Endodermal cell (in vitro differentiated cells): ENCODE measurements around the gene CWC15. TPM values are rescaled to one million over a fixed set of nuclear protein-coding genes. Genes with fewer than 3 reads are reported as not detected.

ENCODE experiments used
- DNase-seq: peaks from one replicate; pipeline ENCODE4 v3.0.0-alpha.2; 2017
- H3K27ac ChIP-seq: 2 replicates; pipeline ENCODE4 v1.5.1; 2013; ENCODE audit warnings: mild to moderate bottlenecking, low read depth, low read length, moderate library complexity
- H3K27me3 ChIP-seq: 2 replicates; pipeline ENCODE4 v1.6.1; 2013; ENCODE audit warnings: mild to moderate bottlenecking, low read length, moderate library complexity; ENCODE audit not compliant: insufficient read depth, control insufficient read depth, poor library complexity, severe bottlenecking
- H3K36me3 ChIP-seq: 2 replicates; pipeline ENCODE4 v1.7.0; 2013; ENCODE audit warnings: mild to moderate bottlenecking, low read length, moderate library complexity; ENCODE audit not compliant: control insufficient read depth, insufficient read depth
- H3K4me1 ChIP-seq: one replicate; pipeline ENCODE4 v1.7.0; 2013; ENCODE audit warnings: low read length; ENCODE audit not compliant: control insufficient read depth, insufficient read depth
- H3K4me3 ChIP-seq: 2 replicates; pipeline ENCODE4 v1.5.1; 2013; ENCODE audit warnings: mild to moderate bottlenecking, low read length, moderate library complexity
- H3K9ac ChIP-seq: 2 replicates; pipeline ENCODE4 v1.6.1; 2013; ENCODE audit warnings: mild to moderate bottlenecking, low read length, moderate library complexity; ENCODE audit not compliant: poor library complexity, severe bottlenecking; ENCODE audit errors: extremely low read depth
- H3K9me3 ChIP-seq: 2 replicates; pipeline ENCODE4 v1.6.1; 2013; ENCODE audit warnings: mild to moderate bottlenecking, low read length, moderate library complexity; ENCODE audit not compliant: control insufficient read depth
- H3K27ac Mint-ChIP-seq: 2 replicates; pipeline ENCODE4 v1.8.0; 2020; ENCODE audit warnings: mixed read lengths
- H3K27me3 Mint-ChIP-seq: 2 replicates; pipeline ENCODE4 v1.8.0; 2021; ENCODE audit warnings: mild to moderate bottlenecking, mixed read lengths; ENCODE audit not compliant: insufficient read depth
- H3K36me3 Mint-ChIP-seq: 2 replicates; pipeline ENCODE4 v1.8.0; 2020; ENCODE audit warnings: low read depth, mixed read lengths
- H3K4me1 Mint-ChIP-seq: 2 replicates; pipeline ENCODE4 v1.8.0; 2020; ENCODE audit warnings: mixed read lengths
- H3K4me3 Mint-ChIP-seq: 2 replicates; pipeline ENCODE4 v1.8.0; 2020; ENCODE audit warnings: mild to moderate bottlenecking, moderate library complexity, mixed read lengths
- H3K9me3 Mint-ChIP-seq: 2 replicates; pipeline ENCODE4 v1.8.0; 2020; ENCODE audit warnings: mild to moderate bottlenecking, mixed read lengths
- CTCF ChIP-seq: fragments of 200-600 bp; sonication (generic); conservative IDR thresholded peaks from 2 replicates; pipeline ENCODE4 v1.5.0; 2021; ENCODE audit warnings: antibody characterized with exemption, mild to moderate bottlenecking
- WGBS, 2 experiments: methylation state at CpG; one replicate each; pipeline versions ENCODE4 v1.1.5 to v1.1.7; 2013; ENCODE audit warnings: missing lambda C conversion rate in 2 of 2, mixed read lengths in 1 of 2; ENCODE audit not compliant: insufficient coverage in 1 of 2, insufficient read length in 1 of 2; 5-methylcytosine and 5-hydroxymethylcytosine counted together
- total RNA-seq, 2 donors: library from RNA; stranded (reverse); fragmentation: NEBNext Ultra II Directional in 1 of 2; extraction: Animal tissue kit (Norgen Biotek cat#: 25700) in 1 of 2; gene quantifications; 2 replicates in 1 of 2; 3 replicates in 1 of 2; pipeline ENCODE4 v1.2.1, GENCODE V29; 2021

CWC15 gene
- total RNA-seq, 2 donors from 2014 or later = 73.9 to 81.4 TPM

GRCh38 chr11:94975599-94975998, 2.2 kb upstream of the CWC15 start:
- WGBS, 2 experiments = 80 to 100% methylated on average over 1 of the region's 1 CpG
- DNase-seq = no peak
- no peaks in the 10 kb centered on the region for H3K4me1 ChIP-seq
- TF ChIP-seq CTCF = no peak
- no peak overlapping the region for H3K4me3 Mint-ChIP-seq
- no peaks in the 10 kb centered on the region for H3K27me3 Mint-ChIP-seq
- peaks cover 13% of the 10 kb centered on the region for H3K36me3 ChIP-seq
- H3K27ac Mint-ChIP-seq = no peak overlapping the region
- H3K4me1 Mint-ChIP-seq = peaks cover 3% of the 10 kb centered on the region
- no peak overlapping the region for H3K4me3 ChIP-seq
- H3K36me3 Mint-ChIP-seq = peaks cover 11% of the 10 kb centered on the region
- H3K9me3 Mint-ChIP-seq = no peaks in the 10 kb centered on the region
- no peak overlapping the region for H3K9ac ChIP-seq
- no peak overlapping the region for H3K27ac ChIP-seq
- H3K9me3 ChIP-seq = no peaks in the 10 kb centered on the region
- H3K27me3 ChIP-seq = no peaks in the 10 kb centered on the region

GRCh38 chr11:94974178-94974577, 822 bp upstream of the CWC15 start:
- H3K27ac Mint-ChIP-seq = peak overlapping the region; percentile 95
- Histone ChIP-seq H3K9ac (peak overlapping the region; percentile 79), H3K36me3 (peaks cover 27% of the 10 kb centered on the region), H3K27ac (no peak overlapping the region), H3K27me3 (no peaks in the 10 kb centered on the region), H3K9me3 (no peaks in the 10 kb centered on the region), H3K4me1 (no peaks in the 10 kb centered on the region), H3K4me3 (peak overlapping the region; percentile 94)
- no peak for DNase-seq
- no peaks in the 10 kb centered on the region for H3K27me3 Mint-ChIP-seq
- H3K9me3 Mint-ChIP-seq = no peaks in the 10 kb centered on the region
- WGBS, 2 experiments = 65% methylated on average over 6 of the region's 6 CpGs; no CpG with 5 or more reads in 1 of the 2 experiments
- H3K4me1 Mint-ChIP-seq = peaks cover 3% of the 10 kb centered on the region
- TF ChIP-seq CTCF = no peak
- peaks cover 23% of the 10 kb centered on the region for H3K36me3 Mint-ChIP-seq
- peak overlapping the region; percentile 91 for H3K4me3 Mint-ChIP-seq

- no peak for DNase-seq
- Histone ChIP-seq H3K9ac (peak overlapping the region; percentile 79), H3K9me3 (no peaks in the 10 kb centered on the region), H3K4me3 (peak overlapping the region; percentile 94), H3K4me1 (no peaks in the 10 kb centered on the region), H3K27me3 (no peaks in the 10 kb centered on the region), H3K27ac (no peak overlapping the region), H3K36me3 (peaks cover 42% of the 10 kb centered on the region)
- H3K27me3 Mint-ChIP-seq = no peaks in the 10 kb centered on the region
- H3K4me3 Mint-ChIP-seq = peak overlapping the region; percentile 91
- TF ChIP-seq CTCF = no peak
- H3K4me1 Mint-ChIP-seq = peaks cover 3% of the 10 kb centered on the region
- peaks cover 34% of the 10 kb centered on the region for H3K36me3 Mint-ChIP-seq
- H3K27ac Mint-ChIP-seq = no peak overlapping the region
- WGBS, 2 experiments = 33% methylated on average over 4 of the region's 5 CpGs; no CpG with 5 or more reads in 1 of the 2 experiments
- no peaks in the 10 kb centered on the region for H3K9me3 Mint-ChIP-seq
These were observed 657 bp downstream of the CWC15 start for GRCh38 chr11:94972700-94973098.
